ENCODE data around the gene SLC17A9.

The SLC17A9 gene

DNA sequence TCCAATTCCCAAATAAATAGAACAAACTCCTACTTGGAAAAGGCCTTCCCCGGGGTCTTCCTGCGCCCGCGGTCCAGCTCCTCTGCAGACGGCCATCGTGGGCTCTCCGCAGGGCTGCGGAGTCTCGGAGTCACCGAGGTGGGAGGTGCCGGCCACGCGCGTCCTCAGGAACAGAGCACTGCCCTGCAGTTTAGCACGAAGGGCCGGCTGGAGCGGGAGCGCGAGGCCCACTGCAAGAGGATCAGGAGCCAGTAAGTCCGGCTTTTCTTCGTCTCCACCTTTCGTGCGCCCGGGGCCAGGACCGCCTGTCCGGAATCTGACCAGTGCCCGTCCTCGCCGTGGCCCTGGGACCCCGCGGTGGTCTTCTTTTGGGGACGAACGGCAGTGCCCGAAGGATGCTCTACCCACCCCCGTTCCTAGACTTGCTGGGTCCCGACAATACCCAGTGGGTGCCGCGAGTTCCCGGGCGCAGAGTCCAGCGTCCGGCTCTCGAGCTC is 52.9 kb downstream of the SLC17A9 start:
- DNase-seq (ENCODE audit: low spot score), result no peak

DNA sequence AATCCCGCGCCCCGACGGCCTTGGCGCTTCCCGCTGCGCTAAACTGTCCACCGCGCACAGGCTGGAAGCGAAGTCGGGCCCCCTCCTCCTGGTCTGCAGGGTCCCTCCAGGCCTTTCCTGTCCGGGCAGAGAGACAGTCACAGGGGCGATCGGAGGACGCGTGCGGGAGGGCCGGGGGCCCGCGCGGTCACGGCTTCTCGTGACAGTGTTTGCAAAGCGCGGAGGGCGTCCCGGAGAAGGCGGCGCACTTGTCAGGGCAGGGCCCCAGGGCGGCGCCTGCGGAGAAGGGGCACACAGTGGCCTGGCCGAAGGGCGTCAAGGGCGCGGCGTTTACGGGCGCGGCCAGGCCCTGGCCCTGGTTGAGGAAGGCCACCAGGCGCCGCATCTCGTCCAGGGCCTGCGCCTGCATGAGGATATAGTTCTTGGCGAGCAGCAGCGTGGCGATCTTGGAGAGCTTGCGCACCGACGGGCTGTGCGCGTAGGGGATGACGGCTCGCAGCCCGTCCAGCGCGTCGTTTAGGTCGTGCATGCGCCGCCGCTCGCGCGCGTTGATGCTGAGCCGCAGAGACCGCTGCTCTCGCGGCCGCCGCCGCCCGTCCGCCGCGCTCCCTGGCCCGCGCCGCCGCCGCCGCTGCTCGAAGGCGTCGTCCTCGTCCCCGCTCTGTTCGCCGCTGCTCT is 53.5 kb downstream of the SLC17A9 start:
- DNase-seq (ENCODE audit: low spot score), result no peak

DNA sequence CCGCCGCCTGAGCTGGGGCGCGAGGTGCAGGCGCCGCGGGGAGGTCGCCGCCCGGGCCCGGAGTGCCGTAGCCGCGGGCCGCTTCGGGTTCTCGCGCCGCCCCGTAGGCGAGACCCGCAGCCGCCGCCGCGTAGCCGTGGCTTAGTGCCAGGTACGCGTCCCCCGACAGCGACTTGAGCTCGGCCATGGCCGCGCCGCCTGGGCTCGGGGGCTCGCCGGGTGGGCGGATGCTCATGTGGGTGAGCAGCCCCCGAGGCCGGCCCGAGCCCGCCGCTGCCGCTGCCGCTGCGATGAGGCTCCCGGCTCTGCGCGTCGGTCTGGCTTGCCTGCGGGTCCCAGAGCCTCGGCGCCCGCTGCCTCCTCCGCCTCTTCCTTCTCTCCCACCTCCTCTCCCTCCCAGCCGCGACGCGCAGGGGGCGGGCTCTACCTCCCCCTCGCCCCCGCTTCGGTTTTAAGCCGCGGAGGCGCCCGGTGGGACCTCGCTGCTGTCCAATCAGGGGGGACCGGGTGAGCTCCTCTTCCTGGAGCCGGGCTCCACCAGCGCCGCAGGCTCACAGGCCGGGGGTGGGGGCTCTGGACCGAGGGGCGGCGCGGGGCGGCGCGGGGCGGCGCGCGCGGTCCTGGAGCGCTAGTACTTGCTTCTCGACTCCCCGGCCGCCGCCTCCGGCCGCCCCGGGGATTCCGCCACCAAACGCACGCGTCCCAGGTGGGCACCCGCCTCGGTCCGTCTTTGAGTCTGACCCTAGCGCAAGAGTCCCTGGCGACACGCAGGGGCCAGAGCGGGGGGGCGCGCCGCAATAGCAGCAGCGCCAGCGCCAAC is 54.2 kb downstream of the SLC17A9 start, which contains the start of gene BHLHE23:
TSS of gene BHLHE23 (minus strand) at position 425 of the 820 bp plus-strand sequence. CDS start at position 235, 190 bp downstream.
- DNase-seq (ENCODE audit: low spot score), result no peak

DNA sequence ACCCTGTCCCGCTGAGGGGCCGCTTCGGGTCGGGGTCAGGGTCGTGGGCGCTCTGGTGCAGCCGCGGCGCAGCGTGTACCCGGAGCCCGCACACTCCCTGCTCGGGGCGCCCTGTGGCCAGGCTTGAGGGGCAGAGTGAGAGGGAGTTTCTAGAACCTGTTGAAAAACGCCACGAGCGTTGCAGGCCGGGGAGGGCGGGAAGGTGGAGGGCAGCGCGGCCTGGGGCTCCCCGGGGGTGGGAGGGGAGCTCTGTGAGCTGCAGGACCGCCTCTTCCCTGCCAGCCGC is 54.8 kb downstream of the SLC17A9 start:
- DNase-seq (ENCODE audit: low spot score), result no peak

DNA sequence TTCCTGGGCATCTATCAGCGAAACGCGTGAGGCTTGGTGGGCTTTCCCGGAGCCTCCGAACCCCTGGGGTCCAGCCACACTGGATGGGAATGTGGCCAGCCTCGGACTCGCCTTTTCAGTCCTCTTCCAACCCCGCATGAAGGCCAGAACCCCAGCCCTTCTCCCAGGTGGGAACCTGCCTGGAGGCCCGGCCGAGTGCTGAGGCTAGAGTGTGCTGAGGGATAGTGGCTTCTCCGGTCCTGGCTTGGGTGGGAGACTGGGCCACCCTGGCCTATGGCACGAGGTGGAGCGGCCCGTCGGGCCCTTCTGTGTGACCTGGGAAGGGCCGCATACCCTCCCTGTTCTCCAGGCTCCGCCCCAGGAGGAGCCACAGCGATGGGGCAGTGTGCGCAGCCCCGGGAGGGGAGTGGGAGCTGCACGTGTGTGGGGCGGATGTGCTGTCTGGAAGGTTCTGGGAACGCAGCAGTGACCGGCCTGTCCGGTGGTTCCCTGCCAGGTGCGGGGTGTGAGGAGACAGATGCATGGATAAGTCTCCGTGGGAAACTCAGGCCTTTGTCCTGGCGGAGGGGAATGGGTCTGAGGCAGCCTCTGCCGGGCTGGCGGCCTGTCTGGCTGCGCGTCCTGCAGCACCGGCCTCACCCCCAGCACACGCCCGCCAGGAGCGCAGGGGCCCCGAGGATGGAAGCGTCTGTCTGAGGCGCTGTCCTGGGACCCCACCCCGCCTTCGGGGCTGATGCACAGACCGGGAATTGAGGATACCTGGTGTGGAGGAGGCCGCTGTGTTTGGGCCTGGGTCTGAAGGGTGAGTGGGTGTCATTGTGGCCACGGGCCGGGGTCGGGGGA is 55.4 kb downstream of the SLC17A9 start:
- no peak for DNase-seq (ENCODE audit: low spot score)

DNA sequence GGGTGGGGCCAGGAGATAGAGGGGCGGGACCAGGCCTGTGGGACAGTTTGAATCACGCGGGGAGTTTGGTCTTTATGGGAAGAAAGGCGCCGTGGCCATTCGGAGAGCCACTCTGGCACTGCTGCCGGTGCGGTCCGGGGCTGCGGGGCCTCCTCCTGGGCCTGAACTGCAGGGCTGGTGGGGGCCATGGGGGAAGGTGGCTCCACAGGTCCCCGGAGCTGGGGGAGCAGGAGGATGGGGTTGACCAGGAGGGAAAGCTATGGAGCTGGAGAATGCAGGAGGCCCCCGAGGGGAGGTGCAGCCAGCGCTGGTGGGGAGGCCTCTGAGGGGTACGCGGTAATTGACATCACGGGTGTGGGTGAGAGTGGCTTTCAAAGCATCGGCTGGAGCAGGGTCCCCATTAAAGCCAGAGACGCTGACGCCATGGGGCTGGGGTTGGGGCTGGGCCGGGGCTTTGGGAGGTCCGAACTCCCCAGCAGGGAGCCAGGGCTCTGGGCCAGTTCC is 56.1 kb downstream of the SLC17A9 start:
- no peak for DNase-seq (ENCODE audit: low spot score)

DNA sequence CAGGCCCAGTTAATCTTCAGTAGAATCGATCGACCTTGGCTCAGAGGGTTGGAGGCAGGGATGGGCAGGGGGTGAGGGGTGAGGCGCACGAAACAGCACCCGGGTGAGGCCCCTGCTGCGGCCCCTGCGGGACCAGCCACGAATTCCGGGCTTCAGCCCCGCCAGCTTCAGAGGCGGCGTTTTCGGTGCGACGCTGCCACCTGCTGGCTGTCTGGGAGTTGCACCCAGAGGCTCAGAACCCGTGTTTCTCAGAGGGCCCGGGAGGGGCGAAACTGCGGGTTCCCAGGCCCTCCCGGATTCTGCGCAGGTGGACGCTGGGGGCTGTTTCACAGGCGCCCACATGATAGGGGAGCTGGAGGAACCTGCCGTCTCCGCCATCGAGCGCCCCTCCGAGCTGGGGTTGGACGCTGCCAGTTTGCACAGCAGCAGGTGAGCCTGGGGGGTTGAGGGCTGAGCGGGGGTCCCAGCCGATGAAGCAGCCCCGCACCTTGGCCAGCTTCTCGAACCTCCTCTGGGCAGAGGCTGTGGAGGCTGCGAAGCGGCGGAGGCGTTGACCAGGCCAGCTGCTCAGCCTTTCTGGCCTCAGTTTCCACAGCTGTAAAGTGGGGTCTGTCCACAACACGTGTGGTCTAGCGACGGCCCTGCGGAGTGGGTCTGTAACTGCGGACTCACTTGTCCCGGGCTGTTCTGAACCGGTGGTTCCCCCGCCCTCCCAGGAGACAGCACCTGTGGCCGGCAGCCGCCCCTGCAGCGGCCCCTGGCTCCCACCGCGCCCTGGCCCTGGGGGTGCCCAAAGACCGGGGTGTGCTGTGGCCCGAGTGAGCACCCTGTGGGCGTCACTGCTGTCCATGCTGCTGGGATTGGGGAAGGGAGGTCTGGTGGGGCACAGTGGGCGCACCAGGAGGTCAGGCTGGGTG is 56.8 kb downstream of the SLC17A9 start:
- DNase-seq (ENCODE audit: low spot score), result peak; percentile 75

DNA sequence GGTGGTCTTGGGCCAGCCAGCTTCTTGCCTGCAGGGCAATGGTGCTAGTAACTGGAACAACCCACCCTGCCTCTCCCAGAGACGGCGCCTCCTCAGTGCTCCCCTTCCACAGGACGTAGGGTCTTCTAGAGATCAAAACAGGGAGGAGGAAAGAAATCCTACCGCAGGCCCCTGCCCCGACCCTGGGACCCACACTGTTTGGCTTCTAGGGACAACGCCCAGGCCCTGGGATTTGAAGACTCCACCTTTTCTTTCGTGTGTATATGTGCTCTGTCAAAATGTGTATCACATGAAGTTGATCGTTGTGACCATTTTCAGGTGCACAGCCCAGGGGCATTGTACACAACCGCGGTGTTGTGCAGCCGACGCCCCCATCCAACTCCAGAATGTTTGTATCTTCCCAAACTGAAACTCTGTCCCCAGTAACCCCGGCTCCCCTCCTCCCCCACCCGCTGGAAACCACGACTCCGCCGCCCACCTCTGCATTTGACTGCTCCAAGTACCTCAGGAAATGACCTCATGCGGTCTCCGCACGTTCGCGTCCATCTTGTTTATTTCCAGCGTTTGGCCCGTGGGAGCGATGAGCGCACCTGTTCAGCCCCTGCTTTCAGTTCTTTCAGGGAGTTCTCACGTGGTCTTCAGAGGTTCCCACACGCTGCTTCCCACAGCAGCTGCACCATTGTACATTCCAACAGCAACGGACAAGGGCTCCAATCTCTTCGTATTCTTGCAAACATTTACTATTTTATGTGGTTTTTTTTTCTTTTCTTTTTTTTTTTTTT is 57.7 kb downstream of the SLC17A9 start:
- peak; percentile 16 for DNase-seq (ENCODE audit: low spot score)

DNA sequence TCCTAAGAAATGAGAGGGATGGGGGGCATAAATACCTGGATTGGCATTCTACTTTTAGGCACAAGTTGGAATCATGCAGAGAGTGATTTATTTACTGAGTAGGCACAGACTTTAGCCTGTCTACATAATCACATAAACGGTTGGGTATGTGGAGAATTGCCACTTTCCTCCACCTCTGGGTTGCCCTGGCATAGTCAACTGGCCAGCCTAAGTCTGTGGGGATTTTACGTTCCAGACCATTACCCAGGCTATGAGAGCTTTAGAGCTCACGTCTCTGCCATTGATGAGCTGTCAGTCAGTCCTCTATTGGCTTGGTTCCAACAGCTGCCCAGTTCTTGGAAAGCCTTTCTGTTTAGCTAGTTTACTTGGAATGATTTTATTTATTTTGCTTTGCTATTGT is 59.3 kb downstream of the SLC17A9 start:
- DNase-seq (ENCODE audit: low spot score), result peak; percentile 19

DNA sequence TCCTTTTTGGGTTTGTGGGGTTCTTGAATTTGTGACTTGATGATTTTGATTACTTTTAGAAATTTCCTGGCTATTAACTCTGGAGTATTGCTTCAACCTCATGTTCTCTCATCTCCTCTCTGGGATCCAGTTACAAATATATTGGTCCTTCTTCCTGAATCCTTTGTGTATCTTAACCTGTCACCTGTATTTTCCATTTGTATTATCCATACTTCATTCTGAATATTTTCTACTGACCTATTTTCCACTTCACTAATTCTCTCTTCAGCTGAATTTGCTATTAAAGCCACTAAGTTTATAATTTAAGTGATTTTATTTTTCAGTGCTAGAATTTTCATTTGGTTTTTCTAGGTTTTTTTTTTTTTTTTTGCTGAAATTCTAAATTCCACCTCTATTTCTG is 60.7 kb downstream of the SLC17A9 start:
- no peak for DNase-seq (ENCODE audit: low spot score)

DNA sequence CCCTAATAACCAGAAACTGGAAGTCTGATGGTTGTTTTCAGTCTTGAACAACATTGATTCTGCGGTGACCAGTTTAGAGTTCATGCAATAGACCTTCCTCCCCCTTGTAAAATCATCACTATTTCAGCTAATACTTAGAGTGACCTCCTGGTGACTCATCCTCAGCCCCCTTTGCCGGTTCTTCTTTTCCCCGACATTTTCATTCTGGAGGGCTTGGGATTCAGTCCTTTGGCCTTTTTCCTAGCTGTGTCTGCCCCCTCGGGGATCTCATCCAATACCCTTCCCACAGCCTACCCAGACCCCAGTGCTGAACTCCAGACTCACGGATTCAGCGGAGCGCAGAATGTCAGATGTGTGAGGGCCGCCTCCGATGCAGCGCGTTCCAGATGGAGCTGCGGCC is 61.8 kb downstream of the SLC17A9 start:
- DNase-seq (ENCODE audit: low spot score), result no peak

DNA sequence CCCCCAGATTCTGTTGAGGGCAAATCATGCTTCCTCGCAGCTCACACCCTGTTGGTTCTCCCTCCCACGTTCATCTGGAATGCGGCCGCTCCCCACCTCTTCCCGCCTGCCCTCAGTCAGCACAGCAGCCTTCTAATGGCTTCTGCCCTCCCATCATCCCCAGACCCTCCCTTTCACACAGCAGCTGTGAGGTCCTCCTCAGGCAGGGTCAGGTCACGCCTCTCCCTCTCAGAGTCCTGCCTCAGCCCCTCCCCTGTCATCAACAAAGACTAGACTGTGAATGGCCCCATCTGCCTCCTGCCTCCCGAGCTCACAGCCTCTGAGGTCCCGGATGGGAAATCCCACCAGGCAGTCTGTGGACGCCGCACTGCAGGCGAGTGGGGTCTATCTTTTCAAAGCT is 62.2 kb downstream of the SLC17A9 start:
- DNase-seq (ENCODE audit: low spot score), result no peak

DNA sequence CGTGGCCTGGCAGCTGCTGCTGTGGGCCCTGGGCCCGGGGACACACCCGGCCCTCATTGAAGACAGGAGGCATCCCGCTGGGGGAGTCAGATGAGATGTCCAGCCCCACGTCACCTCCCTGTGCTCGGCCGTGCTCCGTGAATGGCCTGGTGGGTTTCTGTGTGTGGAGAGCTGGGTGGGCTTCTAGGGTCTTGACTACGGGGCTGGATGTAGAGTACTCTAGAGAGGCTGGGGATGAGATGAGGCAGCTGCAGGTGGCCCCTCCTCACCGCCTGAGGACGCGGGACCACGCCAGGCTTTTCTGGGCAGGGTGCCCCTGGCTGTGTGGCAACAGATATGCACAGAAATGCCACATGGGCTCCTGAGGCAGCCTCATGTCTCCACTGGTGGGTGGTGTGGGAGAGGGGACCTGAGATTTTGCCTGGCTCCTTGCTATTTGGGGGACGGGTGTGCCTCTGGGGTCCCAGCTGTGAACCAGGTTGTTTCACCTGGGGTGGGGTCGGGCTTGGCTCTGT is 62.7 kb downstream of the SLC17A9 start:
- no peak for DNase-seq (ENCODE audit: low spot score)

DNA sequence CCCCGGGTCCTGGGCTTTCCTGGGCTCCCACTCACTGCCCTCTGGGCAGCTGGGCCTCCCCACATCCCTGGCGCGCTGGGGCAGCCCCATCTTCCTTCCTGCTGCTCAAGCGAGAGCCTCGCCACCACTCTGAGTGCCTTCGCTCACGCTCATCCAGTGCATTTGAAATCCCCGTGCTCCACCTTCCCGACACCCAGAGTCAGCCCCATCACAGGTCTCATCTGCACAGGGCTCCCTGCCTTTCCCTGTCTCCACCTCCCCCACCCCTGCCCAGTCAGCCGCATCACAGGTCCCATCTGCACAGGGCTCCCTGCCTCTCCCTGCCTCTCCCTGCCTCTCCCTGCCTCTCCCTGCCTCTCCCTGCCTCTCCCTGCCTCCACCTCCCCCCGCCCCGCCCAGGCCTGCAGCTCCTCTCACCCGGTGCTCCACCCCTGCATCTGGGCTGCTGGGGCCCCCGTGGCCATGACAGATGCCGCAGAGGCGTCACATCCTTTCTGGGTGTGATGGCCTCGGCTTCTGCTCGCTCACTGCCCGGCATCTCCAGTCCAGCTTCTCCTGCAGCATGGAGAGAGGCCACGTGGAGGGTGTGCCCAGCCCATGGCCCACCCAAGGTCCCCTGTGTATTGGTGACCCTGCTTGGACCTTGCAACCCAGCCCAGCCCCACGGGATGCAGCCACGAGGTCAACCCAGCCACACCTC is 63.3 kb downstream of the SLC17A9 start:
- no peak for DNase-seq (ENCODE audit: low spot score)

DNA sequence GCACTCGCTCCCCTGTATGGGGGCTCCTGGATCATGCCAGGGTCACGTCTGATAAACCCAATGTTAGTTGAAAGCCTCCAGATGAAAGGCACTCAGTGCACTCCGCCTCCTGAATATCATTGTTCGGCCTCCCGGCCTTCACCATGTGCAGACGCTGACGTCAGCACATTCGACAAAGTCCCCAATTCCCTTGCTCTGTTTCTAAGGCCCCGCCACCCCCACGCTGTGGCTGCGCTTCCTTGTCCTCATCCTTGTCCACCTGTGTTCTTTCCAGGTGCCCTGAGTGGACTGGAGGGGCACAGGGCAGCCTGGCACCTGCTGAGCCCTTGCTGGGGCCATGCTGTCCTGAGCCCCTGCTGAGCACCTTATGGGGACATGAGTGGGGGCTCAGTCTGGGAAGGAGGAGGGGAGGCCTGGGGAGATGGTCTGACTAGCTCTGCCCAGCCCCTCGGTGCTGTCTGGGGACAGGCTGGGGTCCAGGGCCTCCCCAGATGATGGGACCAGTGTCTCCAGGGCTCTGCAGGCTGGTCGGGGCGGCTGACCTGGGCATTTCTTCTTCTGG is 64.1 kb downstream of the SLC17A9 start:
- no peak for DNase-seq (ENCODE audit: low spot score)

DNA sequence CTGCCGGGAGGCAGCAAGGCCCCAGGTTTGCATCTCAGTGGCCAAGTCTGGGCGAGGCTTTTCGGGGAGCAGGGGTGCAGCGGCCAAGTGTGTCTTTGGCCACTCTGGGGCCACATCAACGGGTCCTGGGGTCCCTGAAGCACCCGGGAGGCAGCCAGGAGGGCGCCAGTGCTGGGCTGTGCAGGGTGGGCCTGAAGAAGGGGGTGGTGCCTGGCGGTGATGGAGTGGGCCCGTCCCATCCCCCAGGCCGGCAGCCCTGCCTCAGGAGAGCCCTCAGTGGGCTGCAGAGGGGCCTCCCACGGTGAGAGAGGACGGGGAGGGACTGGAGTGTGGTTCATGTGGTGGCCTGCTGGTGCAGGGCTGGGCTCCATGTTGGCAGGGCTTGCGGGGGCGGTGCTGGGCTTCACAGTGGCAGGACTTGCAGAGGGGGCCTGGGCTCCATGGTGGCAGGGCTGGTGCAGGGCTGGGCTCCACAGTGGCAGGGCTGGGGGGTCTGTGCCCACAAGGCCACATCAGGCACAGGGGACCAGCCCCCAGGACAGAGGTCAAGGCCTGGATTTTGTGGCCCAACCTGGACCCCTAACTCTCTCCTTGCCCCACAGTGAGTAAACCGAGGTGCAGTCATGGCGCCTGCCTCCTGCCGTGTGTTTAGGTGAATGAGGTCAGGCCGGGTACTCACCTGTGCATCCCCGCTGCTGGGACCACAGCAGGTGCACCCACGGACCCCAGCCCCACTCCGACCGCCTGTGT is 64.7 kb downstream of the SLC17A9 start:
- no peak for DNase-seq (ENCODE audit: low spot score)

DNA sequence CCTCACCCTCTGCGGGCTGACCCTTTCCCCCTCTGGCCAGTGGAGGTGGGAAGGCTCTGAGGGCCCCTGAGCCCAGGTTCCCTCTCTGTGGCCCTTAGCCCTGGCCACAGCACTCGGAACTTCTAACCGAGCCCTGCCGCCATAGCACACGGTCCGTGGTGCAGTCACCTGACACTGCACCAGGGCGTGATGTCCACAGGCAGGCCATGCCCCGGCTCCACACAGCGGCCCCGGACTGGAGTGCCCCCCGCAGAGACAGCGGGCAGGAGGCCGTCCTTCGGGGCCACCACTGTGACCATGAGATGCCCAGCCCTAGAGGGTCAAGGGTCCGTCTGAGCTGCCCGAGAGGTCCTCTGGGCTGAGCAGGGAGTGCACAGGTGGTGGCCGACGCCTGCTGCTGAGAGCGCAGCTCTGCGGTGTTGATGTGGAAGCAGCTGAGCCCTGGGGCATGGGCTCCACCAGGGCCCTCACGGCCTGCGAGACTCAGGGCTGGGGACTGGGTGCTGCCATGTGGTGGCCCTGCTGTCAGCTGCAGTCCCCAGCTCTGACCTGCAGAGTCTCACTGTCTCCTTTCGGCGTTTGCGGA is 65.4 kb downstream of the SLC17A9 start:
- DNase-seq (ENCODE audit: low spot score), result no peak
